ENCODE results near the gene CDV3. TPM values are rescaled to one million over a fixed set of nuclear protein-coding genes. Genes with fewer than 3 reads are reported as not detected.
A peak's percentile ranks its signal among the peaks of the same experiment; 100 is the strongest.
"Not testable (repeated sequence)": the region's sequence is repeated elsewhere in the genome, so short reads cannot be mapped to it uniquely, and the experiment has no call there.

Gene CDV3
- 100 to 1,000 TPM; 119 to 130 (median 126) TPM for polyA plus RNA-seq (ENCODE audit: insufficient read length in 3 of 3)
- long read RNA-seq, donor 1, transcript CDV3-203 (5 exons, 955 nt): major isoform, 9 of 17 reads
- long read RNA-seq, donor 1, partial matches to known transcripts: 5 of 17 reads
- long read RNA-seq, donor 1, other reads (novel, unspliced or antisense): 0 of 17 reads
- long read RNA-seq, donor 2, transcript CDV3-203 (5 exons, 955 nt): major isoform, 15 of 29 reads
- long read RNA-seq, donor 2, transcript CDV3-201 (5 exons, 3,307 nt): minor isoform, 9 of 29 reads
- long read RNA-seq, donor 2, partial matches to known transcripts: 5 of 29 reads
- long read RNA-seq, donor 2, other reads (novel, unspliced or antisense): 0 of 29 reads
- long read RNA-seq, donor 3, transcript CDV3-203 (5 exons, 955 nt): major isoform, 20 of 32 reads
- long read RNA-seq, donor 3, partial matches to known transcripts: 8 of 32 reads
- long read RNA-seq, donor 3, other reads (novel, unspliced or antisense): 0 of 32 reads
- long read RNA-seq, donor 4, transcript CDV3-203 (5 exons, 955 nt): major isoform, 12 of 31 reads
- long read RNA-seq, donor 4, partial matches to known transcripts: 15 of 31 reads
- long read RNA-seq, donor 4, other reads (novel, unspliced or antisense): 0 of 31 reads
- long read RNA-seq, donor 5, transcript CDV3-201 (5 exons, 3,307 nt): minor isoform, 5 of 13 reads
- long read RNA-seq, donor 5, transcript CDV3-203 (5 exons, 955 nt): major isoform, 8 of 13 reads
- long read RNA-seq, donor 5, partial matches to known transcripts: 0 of 13 reads
- long read RNA-seq, donor 5, other reads (novel, unspliced or antisense): 0 of 13 reads
- long read RNA-seq, donor 6, transcript CDV3-203 (5 exons, 955 nt): major isoform, 11 of 20 reads
- long read RNA-seq, donor 6, partial matches to known transcripts: 6 of 20 reads
- long read RNA-seq, donor 6, other reads (novel, unspliced or antisense): 0 of 20 reads
- long read RNA-seq, donor 7, transcript CDV3-201 (5 exons, 3,307 nt): minor isoform, 6 of 193 reads
- long read RNA-seq, donor 7, transcript CDV3-203 (5 exons, 955 nt): major isoform, 29 of 193 reads
- long read RNA-seq, donor 7, partial matches to known transcripts: 149 of 193 reads
- long read RNA-seq, donor 7, other reads (novel, unspliced or antisense): 8 of 193 reads
- long read RNA-seq, donor 8, transcript CDV3-203 (5 exons, 955 nt): major isoform, 9 of 11 reads
- long read RNA-seq, donor 8, partial matches to known transcripts: 0 of 11 reads
- long read RNA-seq, donor 8, other reads (novel, unspliced or antisense): 0 of 11 reads
- long read RNA-seq, donor 9, transcript CDV3-203 (5 exons, 955 nt): major isoform, 14 of 67 reads
- long read RNA-seq, donor 9, partial matches to known transcripts: 49 of 67 reads
- long read RNA-seq, donor 9, other reads (novel, unspliced or antisense): 0 of 67 reads
- long read RNA-seq, donor 10, transcript CDV3-203 (5 exons, 955 nt): major isoform, 12 of 37 reads
- long read RNA-seq, donor 10, partial matches to known transcripts: 14 of 37 reads
- long read RNA-seq, donor 10, other reads (novel, unspliced or antisense): 7 of 37 reads
- long read RNA-seq, donor 11, transcript CDV3-203 (5 exons, 955 nt): major isoform, 13 of 29 reads
- long read RNA-seq, donor 11, partial matches to known transcripts: 14 of 29 reads
- long read RNA-seq, donor 11, other reads (novel, unspliced or antisense): 0 of 29 reads
- long read RNA-seq, donor 12, transcript CDV3-203 (5 exons, 955 nt): major isoform, 18 of 34 reads
- long read RNA-seq, donor 12, partial matches to known transcripts: 13 of 34 reads
- long read RNA-seq, donor 12, other reads (novel, unspliced or antisense): 0 of 34 reads
- long read RNA-seq, donor 13, transcript CDV3-203 (5 exons, 955 nt): major isoform, 8 of 30 reads
- long read RNA-seq, donor 13, partial matches to known transcripts: 19 of 30 reads
- long read RNA-seq, donor 13, other reads (novel, unspliced or antisense): 0 of 30 reads
- long read RNA-seq, donor 14: 0 reads
- long read RNA-seq, donor 15, transcript CDV3-203 (5 exons, 955 nt): major isoform, 12 of 36 reads
- long read RNA-seq, donor 15, transcript CDV3-201 (5 exons, 3,307 nt): minor isoform, 5 of 36 reads
- long read RNA-seq, donor 15, partial matches to known transcripts: 12 of 36 reads
- long read RNA-seq, donor 15, other reads (novel, unspliced or antisense): 6 of 36 reads
- long read RNA-seq, donor 16, transcript CDV3-203 (5 exons, 955 nt): major isoform, 12 of 25 reads
- long read RNA-seq, donor 16, transcript CDV3-201 (5 exons, 3,307 nt): minor isoform, 8 of 25 reads
- long read RNA-seq, donor 16, partial matches to known transcripts: 5 of 25 reads
- long read RNA-seq, donor 16, other reads (novel, unspliced or antisense): 0 of 25 reads

- DNase-seq: no peak
Observed at GRCh38 chr3:133573629-133574194, at the start of gene CDV3. TSS of gene CDV3 (plus strand) at chr3:133573686. CDS start at chr3:133574045, 359 bp downstream.

DNA sequence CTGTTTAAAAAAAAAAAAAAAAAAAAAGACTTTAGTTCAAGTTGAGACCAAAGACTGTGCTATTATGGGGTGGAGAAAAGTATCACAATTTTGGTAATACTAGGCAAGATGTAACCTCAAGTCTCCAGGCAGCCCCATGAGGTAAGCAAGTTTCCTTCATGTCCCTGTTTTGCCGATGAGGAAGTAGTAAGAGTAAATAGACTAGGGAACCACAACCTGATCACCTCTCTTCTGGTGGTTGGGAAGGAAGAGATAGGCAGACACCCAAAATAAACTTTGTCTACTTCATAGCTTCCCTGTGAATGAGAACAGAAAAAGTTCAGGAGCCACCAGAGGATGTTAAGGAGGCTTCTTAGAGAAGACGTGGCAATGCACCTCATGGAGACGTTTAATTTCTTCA, 49.7 kb upstream of the CDV3 start:
- DNase-seq: not testable (repeated sequence)

GRCh38 chr3:133525435-133525834, 48.1 kb upstream of the CDV3 start:
- no peak for DNase-seq

- DNase-seq: no peak
Observed at GRCh38 chr3:133527081-133527715, 46.3 kb upstream of the CDV3 start.

DNA sequence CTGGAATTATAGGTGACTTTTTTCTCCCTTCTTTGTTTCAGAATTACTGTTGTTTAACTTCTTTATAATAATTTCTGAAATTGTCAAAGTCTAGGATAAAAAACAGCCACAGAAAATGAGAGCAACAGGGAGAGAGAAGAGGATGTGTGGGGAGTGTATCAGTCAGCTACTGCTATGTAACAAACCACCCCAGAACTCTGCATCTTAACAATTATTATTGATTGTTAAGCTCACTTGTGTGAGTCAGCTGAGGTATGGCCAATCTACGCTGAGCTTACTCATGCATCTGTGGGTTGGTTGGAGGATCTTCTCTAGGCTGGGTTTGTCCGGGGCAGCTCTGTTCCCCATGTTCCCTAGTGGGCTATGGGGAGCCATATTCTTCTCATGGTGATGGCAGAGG, 43.7 kb upstream of the CDV3 start:
- no peak for DNase-seq

DNA sequence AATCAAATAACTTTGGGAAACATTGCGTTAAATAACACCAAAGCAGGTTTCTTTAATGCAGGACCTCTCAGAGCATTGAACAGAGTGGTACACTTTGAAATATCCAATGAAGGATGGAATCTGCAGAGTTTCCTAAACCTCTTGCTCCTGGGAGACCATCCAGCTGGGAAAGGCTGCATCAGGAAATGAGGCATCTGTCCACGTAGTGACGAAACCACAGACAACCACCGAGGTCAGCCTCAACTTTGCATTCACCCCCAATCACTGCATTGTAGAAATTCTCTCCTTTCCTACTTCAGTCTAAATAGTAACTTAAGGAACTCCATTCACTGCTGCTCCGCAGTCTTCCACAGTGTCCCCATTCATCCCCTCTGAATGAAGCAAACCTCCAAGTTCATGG, 41.5 kb upstream of the CDV3 start:
- DNase-seq: no peak

GRCh38 chr3:133532951-133533350, 40.5 kb upstream of the CDV3 start:
- no peak for DNase-seq

- DNase-seq: peak; percentile 8
Observed at GRCh38 chr3:133535971-133536881, 37.3 kb upstream of the CDV3 start.

GRCh38 chr3:133537131-133537530, 36.4 kb upstream of the CDV3 start:
- DNase-seq: not testable (repeated sequence)

- no peak for DNase-seq
Observed at GRCh38 chr3:133538154-133538553, 35.3 kb upstream of the CDV3 start.

- DNase-seq: no peak
Observed at GRCh38 chr3:133540896-133541674, 32.4 kb upstream of the CDV3 start.

- DNase-seq: no peak
Observed at GRCh38 chr3:133542871-133543270, 30.6 kb upstream of the CDV3 start.

DNA sequence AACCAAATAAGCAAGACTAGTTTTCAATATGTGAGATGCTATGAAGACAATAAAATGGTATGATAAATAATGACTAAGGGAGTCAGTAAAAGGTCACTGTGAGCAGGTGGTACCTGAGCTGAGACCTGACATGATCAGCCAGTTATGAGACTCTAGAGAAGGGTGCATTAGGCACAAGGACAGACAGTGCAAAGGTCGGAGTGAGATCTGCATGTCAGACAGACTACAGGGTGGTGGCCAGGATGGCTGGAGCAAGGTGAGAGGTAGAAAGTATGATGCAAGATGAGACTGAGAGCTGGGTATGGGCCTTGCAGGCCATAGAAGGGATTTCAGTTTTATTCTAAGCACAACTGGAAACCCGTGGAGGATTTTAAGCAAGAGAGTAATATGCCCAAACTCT, 28.5 kb upstream of the CDV3 start:
- not testable (repeated sequence) for DNase-seq

DNA sequence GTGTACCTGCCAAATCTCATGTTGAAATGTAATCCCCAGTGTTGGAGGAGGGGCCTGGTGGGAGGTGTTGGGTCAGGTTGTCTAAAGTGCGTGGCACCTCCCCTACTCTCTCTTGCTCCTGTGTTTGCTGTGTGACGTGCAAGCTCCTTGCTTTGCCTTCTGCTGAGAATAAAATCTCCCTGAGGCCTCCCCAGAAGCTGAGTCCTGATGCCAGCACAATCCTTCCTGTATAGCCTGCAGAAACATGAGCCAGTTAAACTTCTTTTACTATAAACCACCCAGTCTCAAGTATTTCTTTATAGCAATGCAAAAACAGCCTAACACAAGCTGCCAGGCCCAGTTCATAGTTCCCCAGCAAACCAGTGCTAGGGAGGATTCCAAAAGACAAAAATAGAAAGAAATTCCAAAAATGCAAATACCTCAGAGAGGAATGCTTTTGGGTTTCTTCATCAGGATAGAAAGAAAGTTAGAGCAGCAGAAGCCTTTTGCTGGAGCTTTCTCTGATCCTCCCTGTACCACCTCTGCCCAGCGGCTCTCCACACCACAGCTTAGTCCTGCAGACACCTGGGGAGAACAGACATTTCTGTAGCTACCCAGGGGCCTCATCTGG, 25.9 kb upstream of the CDV3 start:
- no peak for DNase-seq

GRCh38 chr3:133548090-133548489, 25.4 kb upstream of the CDV3 start:
- no peak for DNase-seq

DNA sequence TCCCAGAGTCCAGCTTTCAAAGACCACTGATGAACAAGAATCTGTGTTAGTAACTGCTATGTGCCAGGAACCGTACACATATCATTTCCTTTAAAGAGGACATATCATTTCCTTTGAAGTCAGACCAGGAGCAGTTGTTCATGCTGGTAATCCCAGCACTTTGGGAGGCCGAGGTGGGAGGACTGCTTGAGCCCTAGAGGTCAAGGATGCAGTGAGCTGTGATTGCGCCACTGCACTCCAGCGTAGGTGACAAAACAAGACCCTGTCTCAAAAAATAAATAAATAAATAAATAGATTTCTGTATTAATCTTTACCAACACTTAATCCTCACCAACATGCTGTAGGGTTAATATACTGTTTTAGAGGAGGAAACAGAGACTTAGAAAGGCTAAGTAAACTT, 23.9 kb upstream of the CDV3 start:
- no peak for DNase-seq
